NOMO-1 (cell line): ENCODE data around the gene DDX43.
"Not testable (repeated sequence)": the region's sequence is repeated elsewhere in the genome, so short reads cannot be mapped to it uniquely, and the experiment has no call there.

Experiments used
- DNase-seq, 2 experiments: peaks; one replicate each; lab custom pipeline; 2025; ENCODE audit not compliant: unreplicated experiment in 2 of 2; lab: John Stamatoyannopoulos, UW

The DDX43 gene

GRCh38 chr6:73388800-73389512 is 5.7 kb upstream of the DDX43 start:
- peak; percentile 75 to 77 for DNase-seq

- no peak for DNase-seq
Observed at GRCh38 chr6:73389854-73390253, 4.8 kb upstream of the DDX43 start.

DNA sequence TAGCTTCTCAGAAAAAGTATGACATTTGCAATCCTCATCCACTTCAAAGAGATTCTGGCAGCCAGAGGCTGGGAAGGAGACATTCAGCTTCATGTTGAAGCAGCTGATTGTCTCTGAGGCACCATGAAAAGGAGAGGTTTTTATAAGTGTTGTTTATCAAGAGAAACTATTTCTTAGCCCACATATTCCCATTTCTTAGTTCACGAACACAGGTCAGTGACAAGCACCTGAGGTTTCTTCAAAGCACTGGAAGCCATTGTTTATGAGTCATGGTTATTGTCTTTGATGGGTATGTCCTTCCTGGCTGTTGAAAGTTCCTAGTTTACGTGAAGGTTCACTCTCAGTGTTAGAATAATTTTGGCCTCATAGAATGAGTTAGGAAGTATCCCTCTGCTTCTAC is 3.0 kb upstream of the DDX43 start:
- no peak for DNase-seq

GRCh38 chr6:73392188-73392587 is 2.4 kb upstream of the DDX43 start:
- not testable (repeated sequence) for DNase-seq

GRCh38 chr6:73393278-73393677 is 1.4 kb upstream of the DDX43 start:
- no peak for DNase-seq

DNA sequence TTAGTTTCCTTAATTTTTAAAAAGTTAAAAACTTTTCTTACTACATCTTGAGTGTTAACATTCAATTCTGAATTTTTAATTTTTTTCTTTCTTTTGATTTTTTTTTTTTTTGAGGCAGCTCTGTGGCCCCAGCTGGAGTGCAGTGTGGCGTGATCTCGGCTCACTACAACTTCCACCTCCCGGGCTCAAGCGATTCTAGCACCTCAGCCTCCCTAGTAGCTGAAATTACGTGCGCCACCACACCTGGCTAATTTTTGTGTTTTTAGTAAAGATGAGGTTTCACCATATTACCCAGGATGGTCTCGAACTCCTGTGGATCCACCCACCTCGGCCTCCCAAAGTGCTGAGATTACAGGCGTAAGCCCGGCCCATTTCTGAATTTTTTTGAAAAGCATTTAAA is 1.2 kb downstream of the DDX43 start:
- DNase-seq: no peak

DNA sequence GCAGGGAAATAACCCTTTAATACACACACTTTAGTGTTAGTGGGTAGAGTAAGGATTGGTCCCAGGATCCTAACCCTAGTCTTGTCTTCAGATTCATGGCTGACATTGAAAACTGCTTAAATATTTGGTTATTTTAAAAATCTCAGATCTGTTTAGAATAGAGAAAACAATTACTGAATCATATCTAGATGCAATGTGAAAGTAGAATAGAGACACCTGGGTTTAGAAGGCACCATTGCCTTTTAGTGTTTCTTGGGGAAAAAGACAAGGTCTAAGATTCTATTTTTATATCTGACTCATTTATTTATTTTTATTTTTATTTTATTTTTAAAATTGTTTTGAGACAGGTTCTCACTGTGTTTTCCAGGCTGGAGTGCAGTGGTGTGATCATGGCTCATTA is 6.0 kb downstream of the DDX43 start:
- DNase-seq: no peak

- DNase-seq: no peak
Observed at GRCh38 chr6:73409395-73409794, 14.8 kb downstream of the DDX43 start.

GRCh38 chr6:73413102-73413501 is 18.5 kb downstream of the DDX43 start:
- no peak for DNase-seq

DNA sequence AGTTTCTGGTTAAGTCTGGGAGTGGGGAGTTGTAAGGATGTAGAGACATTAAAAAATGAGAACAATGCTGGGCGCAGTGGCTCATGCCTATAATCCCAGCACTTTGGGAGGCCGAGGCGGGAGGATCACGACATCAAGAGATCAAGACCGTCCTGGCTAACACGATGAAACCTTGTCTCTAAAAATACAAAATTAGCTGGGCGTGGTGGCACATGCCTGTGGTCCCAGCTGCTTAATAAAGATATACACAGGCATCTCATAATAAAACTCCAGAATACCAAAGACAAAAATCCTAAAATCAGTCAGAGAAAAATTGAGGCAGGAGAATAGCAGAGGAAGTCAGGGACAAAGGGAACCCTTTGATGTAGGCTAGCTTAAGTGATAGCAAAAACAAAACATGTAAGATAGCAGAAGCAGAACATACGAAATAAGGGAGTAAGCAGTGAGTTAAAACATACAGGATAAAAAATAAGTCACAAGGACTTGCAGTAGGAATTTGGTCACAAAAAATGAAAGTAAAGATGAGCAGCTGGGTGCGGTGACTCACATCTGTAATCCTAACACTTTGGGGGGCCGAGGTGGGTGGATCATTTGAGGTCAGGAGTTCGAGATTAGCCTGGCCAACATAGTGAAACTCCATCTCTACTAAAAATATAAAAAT is 23.6 kb downstream of the DDX43 start:
- no peak for DNase-seq

GRCh38 chr6:73421534-73421933 is 26.9 kb downstream of the DDX43 start:
- no peak for DNase-seq

DNA sequence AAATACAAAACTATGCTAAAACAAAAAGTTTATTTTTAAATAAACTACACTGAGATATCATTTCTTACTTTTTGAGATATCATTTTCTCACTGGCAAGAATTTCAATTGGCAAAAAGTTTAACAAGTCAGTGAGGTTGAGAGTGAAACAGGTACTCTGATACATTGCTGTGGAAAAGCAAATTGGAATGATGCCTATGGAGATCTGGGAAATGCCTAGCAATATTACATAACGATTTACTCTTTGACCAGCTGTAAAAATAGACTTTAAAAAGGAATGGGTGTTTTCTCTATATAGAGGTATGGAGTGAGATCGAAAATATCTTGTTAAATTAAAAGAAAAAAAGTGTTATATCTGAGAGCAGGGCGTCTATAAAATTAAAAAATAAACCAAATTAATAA is 40.6 kb downstream of the DDX43 start:
- no peak for DNase-seq

DNA sequence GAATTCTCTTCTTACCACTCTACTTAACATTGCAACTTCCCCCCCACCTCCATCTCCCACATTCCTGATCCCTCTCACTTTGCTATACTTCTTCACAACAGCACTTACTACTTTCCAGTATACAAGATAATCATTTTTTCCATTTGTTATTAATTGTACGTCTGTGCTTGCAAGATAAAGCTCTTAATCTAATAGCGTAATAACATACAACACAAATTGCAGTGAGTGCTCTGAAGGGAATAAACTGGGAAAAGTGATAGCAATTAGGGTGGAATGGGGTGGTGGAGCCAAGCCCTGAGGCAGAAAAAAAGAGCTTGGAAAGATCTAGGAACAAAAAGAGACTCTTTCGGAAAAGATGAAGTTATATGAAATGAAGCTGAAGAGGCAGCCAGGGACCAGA is 48.9 kb downstream of the DDX43 start:
- DNase-seq: no peak

DNA sequence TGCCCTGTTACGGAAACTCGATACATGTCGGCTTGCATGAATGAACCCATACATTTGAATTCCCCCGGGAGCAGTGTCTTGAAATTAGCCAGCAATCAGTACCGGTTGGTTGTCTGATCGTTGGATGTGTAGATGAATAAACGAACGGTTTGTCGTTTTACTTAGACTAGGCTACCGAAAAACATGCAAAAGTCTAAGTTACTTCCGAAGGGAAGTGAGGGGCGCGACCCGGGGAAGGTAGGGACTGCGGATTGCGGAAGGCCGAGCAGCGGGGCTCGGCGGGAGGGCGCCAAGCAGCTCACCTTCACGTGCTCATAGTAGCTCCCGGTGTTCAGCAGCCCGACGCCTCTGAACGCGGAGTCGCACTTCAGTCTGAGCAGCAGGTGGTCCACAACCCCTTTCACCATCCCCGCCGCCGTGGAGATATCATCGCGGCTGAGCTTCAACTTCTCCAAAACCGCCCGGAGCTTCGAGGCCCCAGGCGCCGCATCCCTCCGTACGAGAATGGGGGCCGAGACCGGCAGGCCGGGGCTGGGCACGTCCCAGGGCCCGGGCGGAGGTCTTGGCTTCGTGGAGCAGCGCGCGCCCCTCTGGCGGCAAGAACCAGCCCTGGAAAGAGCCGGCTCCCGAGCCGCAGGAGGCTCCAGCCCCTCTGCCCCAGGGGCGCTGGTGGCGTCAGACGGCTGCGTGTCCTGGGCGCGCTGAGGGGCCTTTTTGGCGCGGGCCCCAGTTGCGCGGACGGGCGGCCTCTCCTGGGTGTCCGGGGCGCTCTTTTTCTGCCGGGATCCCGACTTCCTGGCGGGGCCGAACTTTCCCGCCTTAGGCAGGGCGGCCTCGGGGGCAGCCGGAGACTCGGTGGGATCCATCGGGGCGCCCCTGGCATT is 56.8 kb downstream of the DDX43 start:
- peak; percentile 45 to 65 for DNase-seq

DNA sequence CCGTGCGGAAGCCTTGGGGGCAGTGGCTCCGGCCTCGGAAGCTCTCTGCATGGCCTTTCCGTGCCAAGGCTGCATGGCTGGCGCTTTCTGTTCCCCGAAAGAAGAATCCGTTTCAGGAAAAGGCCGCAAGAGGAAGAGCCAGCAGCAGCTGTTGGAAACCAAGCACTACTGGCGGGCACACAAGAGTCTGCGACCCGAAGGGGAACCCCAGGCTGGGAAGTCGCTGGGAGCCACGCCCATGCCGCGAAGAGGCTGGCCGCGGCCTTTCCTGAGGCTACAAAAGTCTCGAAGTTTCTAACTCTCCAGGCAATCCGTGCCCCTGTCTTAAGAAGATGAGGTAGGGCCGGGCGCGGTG is 57.5 kb downstream of the DDX43 start, which contains the start of gene CGAS:
Gene CGAS (minus strand): TSS at position 191 of the 355 bp plus-strand sequence. CDS start 116 bp downstream, at position 75.
- DNase-seq: peak; percentile 88 to 89

GRCh38 chr6:73455865-73456629 is 61.4 kb downstream of the DDX43 start:
- peak; percentile 89 to 98 for DNase-seq

DNA sequence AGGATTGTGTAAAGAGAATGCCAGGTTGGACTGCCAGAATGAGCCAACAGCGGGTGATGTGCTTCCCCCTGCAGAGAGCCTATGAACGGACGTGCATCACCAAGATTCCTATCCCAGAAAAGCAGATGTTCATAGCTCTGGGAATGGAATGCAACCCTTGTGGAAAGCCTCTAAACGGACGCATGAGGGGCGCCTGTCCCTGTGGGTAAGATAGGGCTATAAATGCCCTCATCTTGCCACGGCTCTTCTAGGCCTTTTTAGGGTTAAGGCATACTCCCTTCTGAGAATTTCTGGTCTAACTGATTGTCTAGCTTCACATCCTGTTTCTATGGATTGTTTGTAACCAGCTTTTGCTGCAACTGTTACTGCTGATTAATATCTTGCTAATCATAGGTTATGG is 64.8 kb downstream of the DDX43 start:
- DNase-seq: not testable (repeated sequence)

GRCh38 chr6:73460056-73460455 is 65.4 kb downstream of the DDX43 start:
- DNase-seq: peak in 1 of 2 experiments; percentile 29

DNA sequence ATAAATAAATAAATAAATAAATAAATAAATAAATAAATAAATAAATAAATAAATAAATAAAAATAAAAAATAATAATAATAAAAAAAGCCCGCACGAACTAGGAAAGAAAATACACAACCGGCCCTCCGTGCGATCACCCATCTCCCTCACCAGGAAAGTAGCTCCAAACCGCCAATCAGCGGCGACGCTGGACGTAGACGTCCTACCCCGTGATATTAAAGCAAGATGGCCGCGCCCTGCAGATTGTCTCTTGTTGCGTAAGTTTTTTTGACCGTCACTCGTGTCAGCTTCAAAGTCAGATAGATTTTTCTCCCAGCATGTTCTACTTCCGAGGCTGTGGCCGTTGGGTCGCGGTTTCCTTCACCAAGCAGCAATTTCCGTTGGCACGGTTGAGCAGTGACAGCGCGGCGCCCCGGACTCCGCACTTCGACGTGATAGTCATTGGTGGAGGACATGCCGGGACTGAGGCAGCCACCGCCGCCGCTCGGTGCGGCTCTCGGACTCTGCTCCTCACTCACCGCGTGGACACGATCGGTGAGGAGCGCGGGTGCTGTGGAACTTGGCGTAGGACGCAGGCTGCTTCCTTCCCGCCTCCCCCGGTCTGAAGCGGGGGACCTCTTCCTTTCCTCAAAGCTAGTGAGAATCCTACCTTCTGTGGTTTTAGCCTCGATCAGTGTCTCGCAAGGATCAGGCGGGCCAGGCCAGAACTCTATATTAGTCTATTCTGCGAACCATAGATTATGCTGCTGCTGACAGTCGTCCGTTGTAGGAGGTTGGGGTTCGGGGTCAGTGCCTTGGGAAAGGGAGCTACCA is 67.1 kb downstream of the DDX43 start, which contains the start of gene MTO1:
Gene MTO1 (plus strand): TSS at position 201 of the 814 bp plus-strand sequence. CDS start 118 bp downstream, at position 319.
- DNase-seq: peak; percentile 91 to 97
